GM12878 (cell line): ENCODE measurements around the gene KDM2A. TPM values are rescaled to one million over a fixed set of nuclear protein-coding genes. Genes with fewer than 3 reads are reported as not detected.

Source experiments
- ATAC-seq: fragments of 200-7000 bp; cut with Tn5 transposase; 3 replicates; pipeline ENCODE4 v1.9.1; 2020; ENCODE audit warnings: mild to moderate bottlenecking, moderate library complexity
- BruUV-seq: library from RNA; stranded (reverse); fragments of 400-500 nt; replicated peaks from 2 replicates; lab custom pipeline; 2021; lab: Mats Ljungman, UMichigan
- CTCF ChIA-PET: fragments of 300-600 bp; sonication (Branson Sonifier 250); formaldehyde crosslinking; extraction: SDS; loops from one replicate; lab custom pipeline; 2021; ENCODE audit warnings: inconsistent platforms; lab: Yijun Ruan, JAX
- POLR2A ChIA-PET: fragments of 350-600 bp; formaldehyde crosslinking; extraction: SDS; loops from one replicate; lab custom pipeline; 2021; ENCODE audit warnings: inconsistent platforms; lab: Charles Lee
- RAD21 ChIA-PET: fragments of 300-600 bp; sonication (Branson Sonifier 250); formaldehyde crosslinking; loops from one replicate; lab custom pipeline; 2023; ENCODE audit warnings: antibody characterized with exemption; ENCODE audit not compliant: unreplicated experiment; lab: Charles Lee
- SMC1A ChIA-PET: fragments of 300-600 bp; sonication (Branson Sonifier 250); formaldehyde crosslinking; loops from one replicate; lab custom pipeline; 2023; ENCODE audit not compliant: unreplicated experiment, uncharacterized antibody; lab: Charles Lee
- DNase-seq: peaks from one replicate; pipeline ENCODE4 v3.0.0-alpha.2; 2011; ENCODE audit warnings: low read depth, low spot score
- FAIRE-seq: peaks from 3 replicates; lab custom pipeline; 2011; peaks lifted over from hg19 to GRCh38; lab: Jason Lieb, UNC
- H2AFZ ChIP-seq: 2 replicates; pipeline ENCODE4 v1.6.0; 2011; ENCODE audit warnings: low read depth, low read length, control low read depth; ENCODE audit not compliant: control insufficient read depth
- H3K27ac ChIP-seq: 2 replicates; pipeline ENCODE4 v1.5.1; 2011; ENCODE audit warnings: control low read depth; ENCODE audit not compliant: control insufficient read depth, insufficient read depth
- H3K27me3 ChIP-seq, 2 experiments: replicated peaks in 1 of 2; 2 replicates each; pipeline versions ENCODE4 v1.6.0 to v1.6.1; 2011; ENCODE audit warnings: low read length in 1 of 2; ENCODE audit not compliant: control insufficient read depth in 2 of 2, insufficient read depth in 2 of 2
- H3K36me3 ChIP-seq, 2 experiments: 2 replicates each; pipeline ENCODE4 v1.5.1; 2011; ENCODE audit warnings: low read length in 1 of 2; ENCODE audit not compliant: control insufficient read depth in 2 of 2, insufficient read depth in 2 of 2
- H3K4me1 ChIP-seq: 2 replicates; pipeline ENCODE4 v1.6.1; 2011; ENCODE audit warnings: mild to moderate bottlenecking, low read length, moderate library complexity, mixed read lengths; ENCODE audit not compliant: control insufficient read depth, insufficient read depth
- H3K4me2 ChIP-seq: 2 replicates; pipeline ENCODE4 v1.6.0; 2011; ENCODE audit warnings: control low read depth; ENCODE audit not compliant: control insufficient read depth, insufficient read depth
- H3K4me3 ChIP-seq: fragments of 200-600 bp; sonication (generic); 2 replicates; pipeline ENCODE4 v1.5.1; 2016
- H3K79me2 ChIP-seq: 2 replicates; pipeline ENCODE4 v1.6.0; 2011; ENCODE audit warnings: low read length; ENCODE audit not compliant: control insufficient read depth, insufficient read depth
- H3K9ac ChIP-seq: 2 replicates; pipeline ENCODE4 v1.8.0; 2011; ENCODE audit warnings: low read length, control low read depth, mixed read lengths; ENCODE audit not compliant: control insufficient read depth, insufficient read depth
- H3K9me3 ChIP-seq: replicated peaks from 3 replicates; pipeline ENCODE4 v1.5.1; 2011; ENCODE audit warnings: mild to moderate bottlenecking, low read length; ENCODE audit not compliant: control insufficient read depth, insufficient read depth
- H4K20me1 ChIP-seq: 2 replicates; pipeline ENCODE4 v1.6.0; 2011; ENCODE audit not compliant: control insufficient read depth, insufficient read depth
- NRF1 ChIP-seq: conservative IDR thresholded peaks from 2 replicates; pipeline ENCODE4 v1.6.1; 2011; ENCODE audit warnings: mild to moderate bottlenecking, low read depth, low read length, improper control_type of control experiment
- PAX5 ChIP-seq: IDR thresholded peaks from 2 replicates; pipeline ENCODE4 v1.6.1; 2011; ENCODE audit warnings: low read depth, low read length, borderline replicate concordance
- PAX8 ChIP-seq: fragments of 450-650 bp; IDR thresholded peaks from 2 replicates; pipeline ENCODE4 v1.6.1; 2017; ENCODE audit warnings: mild to moderate bottlenecking, moderate library complexity
- POLR2A ChIP-seq: IDR thresholded peaks from 2 replicates; pipeline ENCODE4 v1.6.1; 2011; ENCODE audit warnings: low read depth, mild to moderate bottlenecking, low read length
- POLR2AphosphoS5 ChIP-seq: IDR thresholded peaks from 2 replicates; pipeline ENCODE4 v1.6.1; 2011; ENCODE audit warnings: mild to moderate bottlenecking, low read length, inconsistent platforms
- SP1 ChIP-seq: IDR thresholded peaks from one replicate; pipeline ENCODE4 v1.6.1; 2011; ENCODE audit warnings: low read depth, low read length
- TCF3 ChIP-seq: IDR thresholded peaks from 2 replicates; pipeline ENCODE4 v1.6.1; 2012; ENCODE audit warnings: low read depth, mild to moderate bottlenecking, low read length, borderline replicate concordance; ENCODE audit not compliant: insufficient read depth
- YY1 ChIP-seq: IDR thresholded peaks from 2 replicates; pipeline ENCODE4 v1.6.1; 2011; ENCODE audit warnings: low read depth, mild to moderate bottlenecking, low read length
- ZNF622 ChIP-seq: fragments of 450-650 bp; IDR thresholded peaks from 2 replicates; pipeline ENCODE4 v1.6.1; 2017; ENCODE audit warnings: mild to moderate bottlenecking, inconsistent platforms
- WGBS: methylation state at CpG from one replicate; pipeline ENCODE4 v1.1.6; 2016; ENCODE audit warnings: low lambda C conversion rate; ENCODE audit not compliant: insufficient replicate concordance, insufficient coverage; ENCODE audit errors: missing lambda C conversion rate; 5-methylcytosine and 5-hydroxymethylcytosine counted together
- in situ Hi-C: fragments of 300-500 bp; cut with MboI; formaldehyde crosslinking; loops from 9 replicates; pipeline ENCODE4 v1.14.3; 2018; ENCODE audit warnings: mixed read lengths
- intact Hi-C: fragments of 100-400 bp; cut with micrococcal nuclease; formaldehyde crosslinking; loops from one replicate; pipeline ENCODE4 v1.14.2; 2022; ENCODE audit not compliant: unreplicated experiment
- polyA plus RNA-seq, 11 experiments: library from polyadenylated mRNA; depleted of rRNA in 4 of 11; unstranded in 6 of 11; stranded (reverse) in 5 of 11; fragments of >200 nt; fragmentation: Nextera tagmentation in 4 of 11; fragmentation: Illumina TruSeq in 1 of 11; extraction: Ambion mirVana in 4 of 11; extraction: Trizol in 1 of 11; gene quantifications; 1 replicate in 1 of 11; 2 replicates in 10 of 11; pipeline versions ENCODE4 v1.2.1 to v1.2.3, GENCODE V29; 2011 to 2016; ENCODE audit warnings: inconsistent platforms in 2 of 11, missing spikeins in 2 of 11, low read depth in 1 of 11
- total RNA-seq, 4 experiments: library from RNA; depleted of rRNA in 3 of 4; stranded (reverse); fragments of >200 nt in 3 of 4; fragmentation: Illumina TruSeq in 1 of 4; extraction: Trizol in 1 of 4; gene quantifications; 2 replicates each; pipeline versions ENCODE4 v1.2.1 to v1.2.3, GENCODE V29; 2013 to 2021
- TF ChIP-seq, protein P1 (sequence below): fragments of 450-650 bp; IDR thresholded peaks from 2 replicates; pipeline ENCODE4 v1.6.1; 2016; ENCODE audit warnings: mild to moderate bottlenecking
- TF ChIP-seq, protein P2 (sequence below): IDR thresholded peaks from 2 replicates; pipeline ENCODE4 v1.6.1; 2011; ENCODE audit warnings: mild to moderate bottlenecking, low read depth, low read length, moderate library complexity; ENCODE audit not compliant: insufficient replicate concordance
- TF ChIP-seq, protein P3 (sequence below): IDR thresholded peaks from 2 replicates; pipeline ENCODE4 v1.6.1; 2011; ENCODE audit warnings: low read depth, mild to moderate bottlenecking, low read length, moderate library complexity, borderline replicate concordance; ENCODE audit errors: extremely low read depth

Gene KDM2A
- total and polyA plus RNA-seq, 10 of the 15 experiments (the other 5 are each of a cell fraction or from before 2014, with no cell fraction given) = 10.5 to 69.3 (median 41.6) TPM

DNA sequence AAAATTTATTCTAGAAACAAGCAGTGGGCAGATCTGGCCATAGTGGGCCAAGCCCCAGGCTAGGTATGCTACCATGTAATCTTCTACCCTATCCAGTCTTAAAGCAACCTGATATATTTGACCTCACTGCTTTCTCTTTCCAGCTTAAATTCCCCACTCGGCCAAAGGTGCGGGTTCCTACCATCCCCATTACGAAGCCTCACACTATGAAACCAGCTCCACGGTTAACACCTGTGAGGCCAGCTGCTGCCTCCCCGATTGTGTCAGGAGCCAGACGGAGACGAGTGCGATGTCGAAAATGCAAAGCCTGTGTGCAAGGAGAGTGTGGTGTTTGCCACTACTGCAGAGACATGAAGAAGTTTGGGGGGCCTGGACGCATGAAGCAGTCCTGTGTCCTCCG lies 126.0 kb downstream of the KDM2A start:
- ChIA-PET RAD21 (no interaction called here), POLR2A (no interaction called here), CTCF (interaction anchor here (2.1 kb wide), 1 partner anchor 101 kb away, joined by 6 read pairs; no protein-coding TSS in a partner anchor), SMC1A (interaction anchor here (0.8 to 1.5 kb wide), 2 partner anchors 17 to 73 kb away, joined by 3 read pairs; no protein-coding TSS in a partner anchor)
- Histone ChIP-seq H3K27ac (no peak overlapping the region), H2AFZ (no peak overlapping the region), H3K36me3 (peaks cover 27 to 56% of the 10 kb centered on the region in 2 experiments), H3K4me1 (peaks cover 11% of the 10 kb centered on the region), H3K9me3 (no peaks in the 10 kb centered on the region), H4K20me1 (peaks cover 6% of the 10 kb centered on the region; the same call in 1 of the 2 replicates), H3K4me2 (no peak overlapping the region), H3K27me3 (no peaks in the 10 kb centered on the region), H3K9ac (no peak overlapping the region), H3K79me2 (peaks cover 51% of the 10 kb centered on the region), H3K4me3 (no peak overlapping the region)
- TF ChIP-seq TCF3 = no peak
- TF ChIP-seq PAX5 = no peak
- TF ChIP-seq PAX8 = no peak
- no peak for TF ChIP-seq POLR2A
- no peak for TF ChIP-seq SP1
- TF ChIP-seq, protein P1, sequence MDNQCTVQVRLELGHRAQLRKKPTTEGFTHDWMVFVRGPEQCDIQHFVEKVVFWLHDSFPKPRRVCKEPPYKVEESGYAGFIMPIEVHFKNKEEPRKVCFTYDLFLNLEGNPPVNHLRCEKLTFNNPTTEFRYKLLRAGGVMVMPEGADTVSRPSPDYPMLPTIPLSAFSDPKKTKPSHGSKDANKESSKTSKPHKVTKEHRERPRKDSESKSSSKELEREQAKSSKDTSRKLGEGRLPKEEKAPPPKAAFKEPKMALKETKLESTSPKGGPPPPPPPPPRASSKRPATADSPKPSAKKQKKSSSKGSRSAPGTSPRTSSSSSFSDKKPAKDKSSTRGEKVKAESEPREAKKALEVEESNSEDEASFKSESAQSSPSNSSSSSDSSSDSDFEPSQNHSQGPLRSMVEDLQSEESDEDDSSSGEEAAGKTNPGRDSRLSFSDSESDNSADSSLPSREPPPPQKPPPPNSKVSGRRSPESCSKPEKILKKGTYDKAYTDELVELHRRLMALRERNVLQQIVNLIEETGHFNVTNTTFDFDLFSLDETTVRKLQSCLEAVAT = no peak
- TF ChIP-seq, protein P2, sequence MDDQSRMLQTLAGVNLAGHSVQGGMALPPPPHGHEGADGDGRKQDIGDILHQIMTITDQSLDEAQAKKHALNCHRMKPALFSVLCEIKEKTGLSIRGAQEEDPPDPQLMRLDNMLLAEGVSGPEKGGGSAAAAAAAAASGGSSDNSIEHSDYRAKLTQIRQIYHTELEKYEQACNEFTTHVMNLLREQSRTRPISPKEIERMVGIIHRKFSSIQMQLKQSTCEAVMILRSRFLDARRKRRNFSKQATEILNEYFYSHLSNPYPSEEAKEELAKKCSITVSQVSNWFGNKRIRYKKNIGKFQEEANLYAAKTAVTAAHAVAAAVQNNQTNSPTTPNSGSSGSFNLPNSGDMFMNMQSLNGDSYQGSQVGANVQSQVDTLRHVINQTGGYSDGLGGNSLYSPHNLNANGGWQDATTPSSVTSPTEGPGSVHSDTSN = no peak
- no peak for TF ChIP-seq YY1
- no peak for TF ChIP-seq NRF1
- TF ChIP-seq POLR2AphosphoS5 = no peak; the same call in 1 of the 2 replicates
- TF ChIP-seq ZNF622 = no peak
- TF ChIP-seq, protein P3, sequence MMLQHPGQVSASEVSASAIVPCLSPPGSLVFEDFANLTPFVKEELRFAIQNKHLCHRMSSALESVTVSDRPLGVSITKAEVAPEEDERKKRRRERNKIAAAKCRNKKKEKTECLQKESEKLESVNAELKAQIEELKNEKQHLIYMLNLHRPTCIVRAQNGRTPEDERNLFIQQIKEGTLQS = no peak
- FAIRE-seq = no peak
- DNase-seq = no peak
- ATAC-seq = no peak
- in situ Hi-C loops (no loop called here), intact Hi-C loops (loop anchor here (10.0 kb wide), 1 partner anchor 160 kb away; no protein-coding TSS in a partner anchor)
- 100% methylated on average over 11 of the region's 11 CpGs for WGBS
- no TSS peak for BruUV-seq
